Urothelium cell line (cell line): ENCODE results near the gene CIAO2B.
"Not testable (repeated sequence)": the region's sequence is repeated elsewhere in the genome, so short reads cannot be mapped to it uniquely, and the experiment has no call there.

Experiments used
- DNase-seq: peaks from one replicate; pipeline ENCODE4 v3.0.0; 2011; ENCODE audit warnings: low spot score, mixed read lengths
- FAIRE-seq: peaks from 2 replicates; lab custom pipeline; 2011; peaks lifted over from hg19 to GRCh38; lab: Jason Lieb, UNC

CIAO2B gene

DNA sequence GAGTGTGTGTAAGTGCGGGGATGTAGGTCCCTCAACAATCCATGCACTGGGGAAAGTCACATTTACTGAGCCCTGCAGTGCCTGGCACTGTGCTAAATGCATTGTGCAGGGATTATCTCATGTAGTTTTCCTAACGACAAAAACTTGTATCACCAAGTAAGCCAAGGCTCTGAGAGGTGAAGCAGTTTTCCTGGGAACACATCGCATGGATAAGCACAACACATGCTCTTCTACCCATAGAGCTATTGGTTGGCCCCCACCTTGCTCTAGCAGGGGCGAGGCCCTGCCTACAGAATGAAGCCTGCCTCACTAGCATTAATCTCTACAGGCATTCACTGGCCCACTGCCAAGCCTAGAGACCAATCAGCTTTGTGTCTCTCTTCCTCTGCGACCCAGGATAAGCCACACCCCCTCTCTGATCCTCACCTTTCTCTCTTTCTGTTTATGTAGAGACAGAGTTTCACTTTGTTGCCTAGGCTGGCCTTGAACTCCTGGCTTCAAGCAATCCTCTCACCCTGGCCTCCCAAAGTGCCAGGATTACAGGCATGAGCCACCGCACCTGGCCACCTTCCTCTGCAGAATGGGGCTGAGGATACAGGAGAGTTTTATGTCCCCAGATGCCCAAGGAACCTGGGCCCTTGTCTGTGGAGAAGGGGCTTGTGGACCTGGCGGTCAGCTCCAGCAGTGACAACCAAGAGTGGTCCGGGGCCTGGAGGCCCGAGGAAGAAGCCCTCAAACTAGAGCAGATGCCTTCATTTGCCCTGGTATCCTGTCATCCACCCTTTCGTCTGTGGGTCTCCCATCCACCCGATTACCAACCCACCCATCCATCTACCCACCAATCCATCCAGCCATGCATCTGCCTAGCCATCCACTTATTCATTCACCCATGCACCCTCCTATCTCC, 28.3 kb downstream of the CIAO2B start:
- FAIRE-seq = no peak
- DNase-seq = no peak

DNA sequence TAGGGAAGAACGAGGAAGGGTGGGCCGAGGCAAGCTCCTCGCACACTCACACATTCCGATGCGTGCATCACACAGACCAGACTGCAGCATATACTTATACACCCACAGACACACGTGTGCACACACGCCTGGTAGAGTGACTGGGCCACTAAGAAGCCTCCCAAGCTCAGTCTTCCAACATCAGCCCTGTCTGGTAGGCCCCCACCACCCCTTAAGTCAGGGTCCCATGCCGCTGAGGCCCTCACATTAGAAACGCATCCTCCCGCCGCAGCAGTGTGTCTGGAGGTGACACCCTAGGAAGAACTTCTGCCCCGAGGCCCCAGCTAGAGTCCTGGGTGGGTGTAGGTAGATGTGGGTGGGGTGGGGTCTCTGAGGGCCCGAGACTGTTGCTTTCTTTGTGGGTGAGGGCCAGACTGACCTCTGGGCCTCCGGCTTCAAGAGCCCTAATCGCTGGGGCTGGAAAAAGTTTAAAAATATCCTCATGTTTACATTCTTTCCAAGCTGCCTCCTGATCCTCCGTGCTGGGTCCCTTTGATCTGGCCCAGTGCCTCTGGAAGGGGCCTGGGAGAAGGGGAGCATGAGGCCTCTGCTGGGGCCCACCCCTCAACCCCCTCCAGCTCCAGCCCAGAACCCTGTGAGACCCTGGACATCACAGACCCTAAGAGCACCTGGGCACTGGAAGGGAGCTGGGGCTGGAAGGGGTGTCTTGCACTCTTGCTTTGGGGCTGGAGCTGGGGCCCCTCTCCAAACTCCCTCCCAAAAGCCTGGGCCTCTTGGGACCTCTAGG, 29.2 kb downstream of the CIAO2B start:
- FAIRE-seq (no peak), DNase-seq (no peak)

DNA sequence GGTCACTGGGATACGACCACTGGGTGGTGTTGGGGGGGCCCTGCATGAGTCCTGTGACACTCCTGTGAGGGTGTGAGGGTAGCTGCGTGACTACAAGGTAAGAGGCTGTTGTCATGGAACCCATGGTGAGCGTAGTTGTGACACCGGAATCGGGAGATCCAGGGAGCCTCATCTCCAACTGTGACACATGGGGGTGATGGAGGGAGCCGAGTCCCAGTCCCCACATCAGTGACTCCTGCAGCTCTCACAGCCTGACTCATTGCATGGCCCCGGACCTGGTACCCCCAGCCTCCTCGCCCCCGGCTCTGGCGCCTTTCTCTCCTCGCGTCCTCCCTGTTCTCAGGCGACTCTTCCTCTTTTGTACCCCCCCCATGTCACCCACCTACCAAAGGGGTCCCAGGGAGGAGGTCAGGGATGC, 29.8 kb downstream of the CIAO2B start:
- no peak for FAIRE-seq

DNA sequence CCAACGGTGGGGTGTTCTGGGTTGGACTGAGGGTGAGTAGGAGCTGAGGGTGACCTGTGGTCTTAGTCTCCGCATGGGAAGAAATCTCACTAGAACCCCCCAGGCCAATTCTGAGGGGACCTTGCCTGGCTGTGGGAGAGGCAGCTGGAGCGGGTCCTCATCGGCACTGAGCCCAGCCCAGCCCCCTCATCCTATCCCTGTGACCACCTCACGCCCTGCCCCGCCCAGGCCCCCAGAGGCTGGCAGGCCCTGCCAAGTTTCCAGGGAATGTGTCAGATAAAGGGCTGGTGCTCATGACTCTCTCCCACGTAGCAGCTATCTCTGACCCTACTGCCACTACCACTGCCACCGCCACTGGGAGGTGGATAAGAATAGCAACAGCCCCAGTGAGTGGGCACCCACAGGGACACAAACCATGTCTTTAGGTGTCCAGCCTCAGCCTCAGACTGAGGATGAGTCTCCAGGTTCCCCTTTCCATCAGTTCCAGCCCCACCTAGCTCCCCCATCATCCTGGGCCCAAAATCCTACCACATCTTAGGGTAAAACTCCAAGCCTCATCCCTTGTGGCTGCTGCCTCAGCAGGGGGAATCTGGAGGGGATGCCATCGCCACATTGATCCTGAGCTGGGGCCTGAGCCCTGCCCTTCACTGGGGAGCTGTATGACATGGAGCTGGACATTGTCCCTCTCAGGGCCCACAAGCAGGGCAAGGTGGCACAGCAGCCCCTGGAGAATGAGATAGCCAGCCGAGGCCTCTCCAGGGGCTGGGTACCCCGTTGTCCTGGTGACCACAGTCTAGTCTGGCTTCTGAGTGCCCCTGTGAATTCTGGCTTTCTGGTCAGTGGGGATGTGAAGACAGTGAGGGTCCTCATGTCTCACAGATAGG, 30.4 kb downstream of the CIAO2B start:
- DNase-seq (no peak), FAIRE-seq (no peak)

More for the DNA sequence above, 29.8 kb downstream of the CIAO2B start:
- no peak for DNase-seq

DNA sequence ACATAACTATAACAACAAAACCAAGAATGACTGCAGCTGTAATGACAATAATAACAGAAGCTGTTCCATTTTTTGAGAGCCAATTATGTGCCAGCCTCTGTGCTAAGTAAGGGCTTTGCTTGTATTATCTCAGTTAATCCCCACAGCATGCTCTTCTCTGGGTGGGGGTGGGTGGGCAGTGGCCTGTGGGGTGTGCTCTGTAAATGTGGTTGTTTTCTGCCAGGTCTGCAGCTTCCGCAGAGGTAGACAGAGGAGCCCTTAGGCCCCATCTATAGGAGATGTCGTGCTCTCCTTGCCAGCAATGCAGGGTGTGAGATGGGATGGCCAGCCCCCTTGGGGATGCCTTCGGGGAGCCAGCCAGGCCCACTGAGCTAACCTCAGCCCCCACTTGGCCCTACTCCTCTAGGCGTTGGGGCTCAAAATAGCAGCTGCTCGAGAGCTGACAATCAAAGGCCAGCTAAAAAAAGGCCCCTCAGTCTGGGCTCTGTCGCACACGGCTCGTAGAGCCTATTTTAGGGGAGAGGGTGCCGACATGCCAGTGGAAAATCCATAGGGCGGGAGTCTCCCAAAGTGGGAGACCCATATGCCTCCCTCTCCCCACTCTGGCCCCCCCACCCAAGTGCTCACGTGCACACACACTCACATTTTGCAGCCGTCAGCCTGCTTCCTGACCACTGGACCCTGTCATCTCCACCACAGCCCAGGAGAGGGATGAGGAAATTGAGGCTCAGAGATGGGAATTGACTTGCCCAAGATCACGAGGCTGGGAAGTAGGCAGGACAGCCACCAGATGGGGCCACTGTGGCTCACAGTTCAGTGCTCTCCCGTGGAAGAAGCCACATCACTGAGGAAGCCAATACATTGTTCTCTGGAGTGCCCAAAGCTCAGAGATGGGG, 31.3 kb downstream of the CIAO2B start:
- FAIRE-seq (no peak), DNase-seq (no peak)

DNA sequence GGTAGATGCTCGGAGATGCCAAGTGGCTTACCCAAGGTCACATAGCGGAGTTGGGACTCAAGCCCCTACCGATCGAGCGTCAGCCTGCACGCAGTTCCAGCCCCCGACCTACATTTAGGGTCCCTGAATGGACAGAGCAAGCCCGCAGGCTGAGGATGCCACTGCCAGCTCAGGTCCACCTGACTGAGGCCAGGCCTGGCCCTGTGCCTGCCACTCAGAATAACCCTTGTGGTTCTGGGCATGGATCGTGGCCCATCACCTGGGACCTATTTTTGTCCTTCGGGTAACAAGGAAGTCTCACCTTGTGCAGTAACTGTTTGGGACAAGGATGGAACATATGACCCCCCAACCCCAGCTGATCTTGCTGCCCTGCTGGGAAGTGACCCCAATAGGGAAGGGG, 32.6 kb downstream of the CIAO2B start:
- no peak for FAIRE-seq
- DNase-seq = no peak

DNA sequence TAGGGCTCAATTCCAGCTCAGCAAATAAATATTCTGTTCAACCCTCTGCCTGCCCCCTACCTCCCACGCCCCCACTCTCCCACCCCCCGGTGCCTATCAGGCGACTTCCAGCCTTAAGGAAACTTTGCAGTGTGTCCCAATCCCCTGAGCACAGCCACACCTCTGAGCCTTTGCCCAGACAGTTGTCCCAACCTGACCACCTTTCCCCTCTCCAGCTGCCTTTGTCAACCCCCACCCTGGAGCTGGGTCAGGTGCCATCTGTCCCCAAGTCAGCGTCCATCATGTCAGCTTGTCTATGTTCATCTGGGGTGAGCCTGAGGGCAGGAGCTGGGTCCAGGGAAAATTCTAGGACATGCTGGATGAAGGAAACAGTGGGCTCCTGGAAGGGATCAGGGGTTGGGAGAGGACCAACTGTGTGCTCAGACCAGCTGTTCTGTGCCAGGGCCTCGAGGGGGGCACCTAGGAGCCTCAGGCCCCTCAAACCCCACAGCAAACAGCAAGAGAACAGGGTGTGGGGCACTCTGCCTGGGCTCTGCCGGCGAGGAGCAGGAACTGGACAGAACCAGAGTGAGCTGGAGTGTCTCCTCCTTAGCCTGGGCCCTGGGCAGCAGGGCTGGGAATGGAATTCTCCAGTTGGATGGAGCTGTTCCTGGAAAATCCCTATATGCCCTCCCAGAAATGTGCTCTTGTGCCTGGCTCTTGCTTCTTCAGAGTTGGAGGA, 33.3 kb downstream of the CIAO2B start:
- FAIRE-seq (no peak), DNase-seq (no peak)

DNA sequence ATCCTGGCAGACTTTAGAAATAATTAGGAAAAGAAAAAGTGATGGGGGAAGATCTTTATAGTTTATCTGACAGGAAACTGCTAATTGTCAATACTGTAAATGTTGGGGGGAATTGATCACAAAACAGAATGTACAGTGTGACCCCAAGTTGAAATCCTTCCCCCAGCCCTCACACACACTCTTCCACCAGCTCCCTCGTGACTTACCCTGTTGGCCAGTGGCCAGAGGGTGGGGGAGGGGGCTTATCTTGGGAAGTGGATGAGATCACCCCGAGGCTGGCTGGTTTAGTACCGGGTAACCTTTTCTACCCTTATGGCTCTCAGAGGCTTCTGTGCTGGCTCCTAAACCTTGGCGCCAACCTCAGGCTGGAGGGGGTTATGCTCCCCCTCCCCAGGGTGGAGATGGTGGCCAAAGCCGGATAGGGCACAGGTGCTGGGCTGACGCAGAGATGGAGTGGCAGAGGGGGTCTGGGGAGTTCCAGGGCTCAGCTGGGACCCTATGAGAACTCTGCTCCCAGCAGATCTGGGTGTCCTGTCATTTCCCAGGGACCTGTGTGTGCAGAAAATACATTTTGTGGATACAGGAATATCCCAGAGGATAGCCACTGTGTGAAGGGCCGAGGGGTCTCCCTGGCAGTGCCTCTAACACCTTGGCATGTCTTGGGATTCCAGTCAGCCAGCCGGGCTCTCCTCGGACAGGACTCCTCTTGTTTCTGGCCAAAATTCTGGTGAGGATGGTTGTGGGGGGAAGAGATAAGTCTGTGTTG, 34.1 kb downstream of the CIAO2B start:
- FAIRE-seq = no peak

DNA sequence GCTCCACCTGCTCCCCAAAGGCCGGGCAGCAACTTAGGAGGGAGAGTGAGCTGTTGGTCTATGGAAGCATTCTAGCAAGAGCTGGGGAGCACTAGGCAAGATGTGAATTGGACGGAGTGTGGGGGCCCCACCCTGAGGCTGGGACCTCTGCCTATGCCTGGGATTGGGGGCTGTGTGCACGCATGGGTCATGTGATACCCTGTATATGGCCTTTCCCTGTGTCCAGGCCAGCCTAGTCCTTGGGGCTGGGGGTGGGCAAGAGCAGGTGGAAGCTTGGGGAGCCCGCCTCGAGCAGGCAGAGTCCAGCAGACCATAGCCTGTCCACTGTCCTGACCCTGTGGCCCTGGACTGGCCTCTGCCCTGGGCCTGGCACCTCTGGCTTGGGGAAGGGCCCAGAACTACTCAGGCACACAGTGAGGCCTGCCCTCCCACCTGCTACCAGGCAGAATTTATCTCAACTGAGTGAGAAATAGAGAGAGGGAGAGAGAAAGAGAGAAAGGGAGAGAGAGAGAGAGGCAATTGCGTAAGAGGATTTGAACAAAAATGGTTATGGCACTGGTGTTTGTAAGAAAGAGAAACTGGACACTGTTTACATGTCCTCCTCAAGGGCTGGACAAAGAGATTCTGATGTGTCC, 34.8 kb downstream of the CIAO2B start:
- FAIRE-seq = no peak

More for the DNA sequence above, 34.1 kb downstream of the CIAO2B start:
- peak; percentile 78 for DNase-seq

DNA sequence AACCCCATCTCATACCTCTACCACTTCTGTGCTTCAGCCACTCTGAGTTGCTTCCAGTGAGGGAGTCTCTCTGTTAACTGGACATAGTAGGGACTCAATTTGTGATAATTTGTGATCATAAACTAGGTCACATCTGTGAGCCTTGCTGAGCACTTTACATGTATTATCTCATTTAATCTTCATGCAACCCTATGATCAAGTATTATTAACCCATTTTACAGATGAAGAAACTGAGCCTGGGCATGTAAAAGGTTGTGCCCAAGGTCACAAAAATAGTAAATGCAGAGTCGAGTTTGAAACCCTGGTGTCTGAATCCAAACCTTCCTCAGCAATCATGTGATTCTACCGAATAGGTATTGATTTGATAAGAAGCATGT, 35.3 kb downstream of the CIAO2B start:
- DNase-seq = no peak
- FAIRE-seq = no peak

More for the DNA sequence above, 34.8 kb downstream of the CIAO2B start:
- no peak for DNase-seq

DNA sequence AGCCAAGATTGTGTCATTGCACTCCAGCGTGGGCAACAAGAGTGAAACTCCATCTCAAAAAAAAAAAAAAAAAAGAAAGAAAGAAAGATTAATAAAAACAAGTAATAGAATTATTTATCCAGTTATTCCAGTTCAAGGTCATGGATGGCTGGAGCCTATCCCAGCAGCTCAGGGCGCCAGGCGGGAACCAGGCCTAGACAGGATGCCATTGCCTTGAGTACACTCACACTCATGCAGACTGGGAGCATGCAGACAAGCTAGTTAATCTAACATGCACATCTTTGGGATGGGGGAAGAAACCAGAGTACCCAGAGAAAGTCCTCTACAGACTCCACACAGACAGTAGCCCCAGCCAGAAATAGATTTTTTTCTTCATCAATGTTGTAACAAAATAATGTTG, 36.0 kb downstream of the CIAO2B start:
- FAIRE-seq (no peak), DNase-seq (no peak)

DNA sequence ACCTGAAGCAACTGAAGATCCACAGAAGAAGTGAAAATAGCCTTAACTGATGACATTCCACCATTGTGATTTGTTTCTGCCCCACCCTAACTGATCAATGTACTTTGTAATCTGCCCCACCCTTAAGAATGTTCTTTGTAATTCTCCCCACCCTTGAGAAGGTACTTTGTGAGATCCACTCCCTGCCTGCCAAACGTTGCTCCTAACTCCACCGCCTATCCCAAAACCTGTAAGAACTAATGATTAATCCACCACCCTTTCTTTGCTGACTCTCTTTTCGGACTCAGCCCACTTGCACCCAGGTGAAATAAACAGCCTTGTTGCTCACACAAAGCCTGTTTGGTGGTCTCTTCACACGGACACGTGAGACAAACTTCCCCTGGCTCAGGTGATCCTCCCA, 37.5 kb downstream of the CIAO2B start:
- not testable (repeated sequence) for FAIRE-seq, DNase-seq

DNA sequence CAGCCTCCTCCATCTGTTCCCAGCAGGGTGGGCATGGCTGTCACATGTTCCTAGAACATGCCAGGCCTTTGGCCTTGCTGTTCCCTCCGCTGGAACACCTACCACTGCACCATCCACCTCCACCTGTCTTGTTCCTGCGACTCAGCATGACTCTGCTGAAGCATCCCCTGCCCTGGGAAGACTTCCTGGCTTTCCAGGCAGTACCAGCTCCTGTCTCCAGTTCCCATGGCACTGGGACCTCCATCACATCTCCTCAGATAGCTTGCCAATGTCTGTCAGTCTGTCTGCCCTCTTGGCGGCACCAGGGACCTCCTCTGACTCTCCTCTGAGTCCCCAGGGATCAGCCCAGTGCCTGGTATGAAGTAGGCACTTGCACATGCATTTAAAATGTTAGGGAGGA, 38.2 kb downstream of the CIAO2B start:
- FAIRE-seq (no peak), DNase-seq (no peak)

DNA sequence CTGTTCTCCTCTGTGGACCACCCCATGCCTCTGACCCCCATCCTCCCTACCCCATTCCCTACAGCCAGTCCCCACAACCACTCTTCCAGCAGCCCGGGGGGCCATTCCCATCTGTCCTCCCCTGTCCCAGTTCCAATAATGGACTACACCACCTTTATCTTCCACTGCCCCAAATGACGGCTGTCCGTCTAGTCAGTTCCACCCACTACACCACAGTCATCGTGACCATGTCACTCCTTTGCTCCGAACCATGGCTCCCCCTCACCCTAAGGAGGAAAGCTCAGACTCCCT, 38.6 kb downstream of the CIAO2B start:
- DNase-seq (no peak), FAIRE-seq (no peak)

DNA sequence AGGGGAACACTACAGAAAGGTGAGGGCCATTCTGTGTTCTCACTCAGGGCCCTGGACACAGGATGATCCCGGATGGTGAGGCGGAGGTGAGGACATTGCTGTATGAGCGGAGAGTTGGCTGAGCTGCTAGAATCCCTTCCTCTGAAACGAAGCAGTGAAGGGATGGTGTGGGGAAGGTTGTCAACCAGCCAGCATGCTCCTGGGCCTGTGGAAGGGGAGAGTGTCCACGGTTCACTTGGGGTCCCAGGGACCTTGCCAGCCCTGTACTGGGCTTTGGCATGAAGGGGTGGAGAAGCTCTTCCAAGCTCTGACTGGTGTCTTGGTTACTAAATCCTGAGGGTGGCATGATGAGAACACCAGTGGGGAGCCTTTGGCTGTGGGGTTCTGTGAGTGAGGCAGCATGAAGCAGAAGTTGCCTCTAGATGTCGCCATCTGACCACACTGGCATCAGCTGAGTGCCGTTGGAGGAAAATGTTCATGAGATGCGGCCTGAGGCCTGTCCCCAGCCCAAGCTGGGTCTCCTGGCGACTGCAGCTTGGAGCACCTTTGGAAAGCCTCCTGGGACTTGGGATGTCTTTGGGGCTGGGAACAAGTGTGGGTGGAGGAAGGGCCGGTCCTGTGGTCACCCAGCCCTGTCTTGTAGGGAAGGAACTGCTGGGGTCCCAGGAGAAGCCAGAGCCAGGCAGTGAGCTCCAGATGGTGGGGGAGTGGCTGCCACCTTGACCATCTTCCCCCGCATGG, 39.1 kb downstream of the CIAO2B start:
- DNase-seq (peak; percentile 60), FAIRE-seq (no peak)

DNA sequence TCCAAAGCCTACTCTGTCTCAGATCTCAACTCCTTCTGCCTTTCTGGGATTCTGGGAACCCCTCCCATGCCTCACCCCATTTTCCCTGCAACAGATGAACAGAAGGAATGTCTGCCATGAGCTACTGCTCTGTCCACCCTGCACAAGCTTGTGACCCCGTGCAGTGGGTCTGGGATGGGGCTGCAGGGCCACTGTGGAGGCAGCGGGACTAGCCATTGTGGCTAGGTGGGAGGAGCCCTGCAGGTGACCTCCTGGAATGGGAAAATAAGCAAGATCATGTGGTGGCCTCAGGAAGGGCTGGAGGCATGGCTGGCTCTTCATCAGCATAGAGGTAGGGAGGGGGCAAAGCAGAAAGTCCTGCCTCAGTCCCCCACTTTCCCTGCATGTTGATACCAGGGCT, 40.1 kb downstream of the CIAO2B start:
- DNase-seq (no peak), FAIRE-seq (no peak)

DNA sequence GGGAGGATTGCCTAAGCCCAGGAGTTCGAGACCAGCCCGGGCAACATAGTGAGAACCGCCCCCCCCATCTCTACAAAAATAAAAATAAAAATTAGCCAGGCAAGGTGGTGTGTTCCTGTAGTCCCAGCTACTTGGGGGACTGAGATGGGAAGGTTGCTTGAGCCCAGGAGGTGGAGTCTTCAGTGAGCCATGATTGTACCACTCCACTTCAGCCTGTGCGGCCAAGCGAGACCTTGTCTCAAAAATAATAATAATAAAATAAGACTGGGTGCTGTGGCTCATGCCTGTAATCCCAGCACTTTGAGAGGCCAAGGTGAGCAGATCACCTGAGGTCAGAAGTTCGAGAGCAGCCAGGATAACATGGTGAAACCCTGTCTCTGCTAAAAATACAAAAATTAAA, 42.4 kb downstream of the CIAO2B start:
- FAIRE-seq (no peak), DNase-seq (no peak)

DNA sequence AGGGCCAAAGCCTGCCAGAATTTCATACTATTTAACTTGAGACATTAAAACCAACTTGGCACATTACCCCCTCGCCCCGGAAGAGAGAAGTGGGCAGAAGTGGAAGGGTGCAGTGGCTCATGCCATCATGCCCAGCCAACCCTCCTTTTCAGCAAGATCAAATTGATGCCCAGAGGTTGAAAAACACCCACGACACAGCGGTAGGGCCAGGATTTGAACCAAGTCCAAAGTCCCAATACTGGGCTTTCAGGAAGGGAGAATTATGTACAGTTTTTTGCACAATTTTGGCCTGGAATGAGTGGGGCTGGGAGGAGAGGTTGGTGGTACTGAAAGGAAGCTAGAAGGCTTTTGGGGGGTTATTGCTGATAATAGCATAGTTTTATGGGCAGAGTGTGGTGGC, 42.8 kb downstream of the CIAO2B start:
- DNase-seq (no peak), FAIRE-seq (no peak)
